HepG2 (cell line): Measurements from ENCODE around the gene SUPT6H. TPM values are rescaled to one million over a fixed set of nuclear protein-coding genes. Genes with fewer than 3 reads are reported as not detected.

Experiments used
- AGO1 ChIP-seq: fragments of 200-400 bp; formaldehyde crosslinking; IDR thresholded peaks from 2 replicates; pipeline ENCODE4 v1.6.1; 2017; ENCODE audit warnings: mild to moderate bottlenecking, low read depth, low read length, moderate library complexity; ENCODE audit not compliant: poor library complexity, severe bottlenecking
- ARNTL ChIP-seq: sonication (generic); formaldehyde crosslinking; IDR thresholded peaks from 2 replicates; pipeline ENCODE4 v1.4.0; 2020; ENCODE audit warnings: mild to moderate bottlenecking, missing genetic modification reagents
- FOXK1 ChIP-seq: sonication (generic); formaldehyde crosslinking; IDR thresholded peaks from 2 replicates; pipeline ENCODE4 v1.4.0; 2020; ENCODE audit warnings: low read depth, missing genetic modification reagents, borderline replicate concordance
- HBP1 ChIP-seq: IDR thresholded peaks from 2 replicates; pipeline ENCODE4 v1.6.1; 2016; ENCODE audit warnings: low read depth, control low read depth
- HCFC1 ChIP-seq: fragments of 150-350 bp; IDR thresholded peaks from 2 replicates; pipeline ENCODE4 v1.6.1; 2014; ENCODE audit warnings: low read depth, low read length
- HDAC1 ChIP-seq: sonication (generic); formaldehyde crosslinking; IDR thresholded peaks from 2 replicates; pipeline ENCODE4 v1.5.1; 2020; ENCODE audit warnings: mild to moderate bottlenecking, missing genetic modification reagents
- HDAC2 ChIP-seq: sonication (generic); formaldehyde crosslinking; IDR thresholded peaks from 2 replicates; pipeline ENCODE4 v1.4.0; 2020; ENCODE audit warnings: missing genetic modification reagents
- IKZF4 ChIP-seq: sonication (generic); formaldehyde crosslinking; IDR thresholded peaks from 2 replicates; pipeline ENCODE4 v1.5.1; 2020; ENCODE audit warnings: borderline replicate concordance, mild to moderate bottlenecking, low read depth, missing genetic modification reagents; ENCODE audit errors: not compliant biosample characterization
- KDM5A ChIP-seq: fragments of 200-600 bp; sonication (generic); IDR thresholded peaks from 2 replicates; pipeline ENCODE4 v1.7.0; 2018; ENCODE audit warnings: antibody characterized with exemption, mild to moderate bottlenecking, low read length, borderline replicate concordance
- MIER3 ChIP-seq: IDR thresholded peaks from 2 replicates; pipeline ENCODE4 v1.6.1; 2016; ENCODE audit warnings: missing compliant biosample characterization, borderline replicate concordance
- MIXL1 ChIP-seq: IDR thresholded peaks from 2 replicates; pipeline ENCODE4 v1.6.1; 2016
- NRL ChIP-seq: sonication (generic); formaldehyde crosslinking; IDR thresholded peaks from 2 replicates; pipeline ENCODE4 v1.5.0; 2020; ENCODE audit warnings: missing genetic modification reagents, mild to moderate bottlenecking, moderate library complexity, borderline replicate concordance
- PHB2 ChIP-seq: fragments of 450-650 bp; IDR thresholded peaks from 2 replicates; pipeline ENCODE4 v1.6.1; 2018; ENCODE audit not compliant: partially characterized antibody
- RORA ChIP-seq: sonication (generic); formaldehyde crosslinking; IDR thresholded peaks from 2 replicates; pipeline ENCODE4 v1.5.0; 2020; ENCODE audit warnings: mild to moderate bottlenecking, missing genetic modification reagents, moderate library complexity
- SSRP1 ChIP-seq: IDR thresholded peaks from 2 replicates; pipeline ENCODE4 v1.6.1; 2016; ENCODE audit warnings: control low read depth
- THAP11 ChIP-seq: IDR thresholded peaks from 2 replicates; pipeline ENCODE4 v1.6.1; 2016; ENCODE audit warnings: missing biosample characterization, missing genetic modification reagents
- TSC22D2 ChIP-seq: sonication (generic); formaldehyde crosslinking; IDR thresholded peaks from 2 replicates; pipeline ENCODE4 v1.5.1; 2020; ENCODE audit warnings: missing genetic modification reagents, mild to moderate bottlenecking, borderline replicate concordance
- ZBED4 ChIP-seq: sonication (generic); formaldehyde crosslinking; IDR thresholded peaks from 2 replicates; pipeline ENCODE4 v1.4.0; 2020; ENCODE audit warnings: missing genetic modification reagents, borderline replicate concordance
- ZFP1 ChIP-seq: IDR thresholded peaks from 2 replicates; pipeline ENCODE4 v1.6.1; 2016
- ZNF124 ChIP-seq: sonication (generic); formaldehyde crosslinking; IDR thresholded peaks from 2 replicates; pipeline ENCODE4 v1.4.0; 2020; ENCODE audit warnings: missing genetic modification reagents
- ZNF160 ChIP-seq: sonication (generic); formaldehyde crosslinking; IDR thresholded peaks from 2 replicates; pipeline ENCODE4 v1.8.0; 2022; ENCODE audit warnings: mild to moderate bottlenecking, inconsistent platforms, missing genetic modification reagents
- ZNF276 ChIP-seq: sonication (generic); formaldehyde crosslinking; IDR thresholded peaks from 2 replicates; pipeline ENCODE4 v1.4.0; 2020; ENCODE audit warnings: mild to moderate bottlenecking, low read depth, missing genetic modification reagents
- ZNF776 ChIP-seq: sonication (generic); formaldehyde crosslinking; IDR thresholded peaks from 2 replicates; pipeline ENCODE4 v1.4.0; 2020; ENCODE audit warnings: mild to moderate bottlenecking, missing genetic modification reagents
- polyA plus RNA-seq, 8 experiments: library from polyadenylated mRNA; depleted of rRNA in 3 of 8; stranded (reverse) in 7 of 8; unstranded in 1 of 8; fragments of >200 nt; fragmentation: Illumina TruSeq in 4 of 8; extraction: Trizol in 4 of 8; gene quantifications; 2 replicates each; pipeline versions ENCODE4 v1.2.1 to v1.2.3, GENCODE V29; 2011 to 2016; ENCODE audit warnings: low read depth in 4 of 8, missing spikeins in 1 of 8, mixed read lengths in 1 of 8; ENCODE audit not compliant: insufficient read depth in 1 of 8
- total RNA-seq, 5 experiments: library from RNA; depleted of rRNA; stranded (reverse); fragments of >200 nt; fragmentation: Illumina TruSeq; extraction: Trizol; gene quantifications; 2 replicates each; pipeline ENCODE4 v1.2.3, GENCODE V29; 2016; ENCODE audit warnings: low read depth in 1 of 5

The SUPT6H gene
- total and polyA plus RNA-seq, 2 of the 13 experiments (the other 11 are each of a cell fraction or from before 2014, with no cell fraction given), result 32.7 to 39.9 TPM

- TF ChIP-seq HBP1 (CRISPR knock-in tag) (peak; percentile 14; the same call in 1 of the 2 replicates), FOXK1 (CRISPR knock-in tag) (no peak), TSC22D2 (CRISPR knock-in tag) (no peak; the same call in 1 of the 2 replicates), KDM5A (peak; percentile 96), RORA (CRISPR knock-in tag) (no peak; the same call in 1 of the 2 replicates), HDAC1 (peak; percentile 95), ZNF276 (CRISPR knock-in tag) (peak; percentile 55; the same call in 1 of the 2 replicates), IKZF4 (CRISPR knock-in tag) (no peak), THAP11 (CRISPR knock-in tag) (peak; percentile 92), ZNF124 (CRISPR knock-in tag) (0 out of 2 replicates have a peak, but pooled peaks have one; percentile 38), ZNF160 (CRISPR knock-in tag) (0 out of 2 replicates have a peak, but pooled peaks have one; percentile 52), NRL (peak; percentile 87; the same call in 1 of the 2 replicates), AGO1 (peak; percentile 45), ZNF776 (CRISPR knock-in tag) (no peak), ZFP1 (CRISPR knock-in tag) (no peak), HCFC1 (peak; percentile 29), SSRP1 (CRISPR knock-in tag) (no peak), ARNTL (CRISPR knock-in tag) (peak; percentile 39; the same call in 1 of the 2 replicates), HDAC2 (CRISPR knock-in tag) (peak; percentile 41), MIER3 (no peak), MIXL1 (CRISPR knock-in tag) (0 out of 2 replicates have a peak, but pooled peaks have one; percentile 8), PHB2 (no peak), ZBED4 (CRISPR knock-in tag) (peak; percentile 17; the same call in 1 of the 2 replicates)
Measured at GRCh38 chr17:28661635-28662526, at the start of gene SUPT6H, which contains the start of gene SDF2 (continued).
